ENCODE measurements around the gene DCP1A.

The DCP1A gene

GRCh38 chr3:53258600-53259426 lies 88.5 kb downstream of the DCP1A start:
- no peak for TF ChIP-seq CTCF (IDR thresholded peaks at IDR 0.05; ENCODE audit: low read depth, low read length)
- DNase-seq (ENCODE audit: extremely low read depth, low read depth): no peak

- TF ChIP-seq CTCF (IDR thresholded peaks at IDR 0.05; ENCODE audit: low read depth, low read length): no peak
- DNase-seq (ENCODE audit: extremely low read depth, low read depth): no peak
Observed at GRCh38 chr3:53257465-53257864, 89.9 kb downstream of the DCP1A start.

GRCh38 chr3:53256704-53257055 lies 90.7 kb downstream of the DCP1A start:
- no peak for DNase-seq (ENCODE audit: extremely low read depth, low read depth)
- no peak for TF ChIP-seq CTCF (IDR thresholded peaks at IDR 0.05; ENCODE audit: low read depth, low read length)

- DNase-seq (ENCODE audit: extremely low read depth, low read depth): peak; percentile 71
- TF ChIP-seq CTCF (IDR thresholded peaks at IDR 0.05; ENCODE audit: low read depth, low read length): no peak
Observed at GRCh38 chr3:53255775-53256703, 91.3 kb downstream of the DCP1A start, which contains the start of gene TKT. Gene TKT (minus strand): TSS chr3:53256022. CDS start chr3:53255942, 80 bp downstream.

- no peak for DNase-seq (ENCODE audit: extremely low read depth, low read depth)
- TF ChIP-seq CTCF (IDR thresholded peaks at IDR 0.05; ENCODE audit: low read depth, low read length): no peak
Observed at GRCh38 chr3:53255423-53255774, 91.9 kb downstream of the DCP1A start.

GRCh38 chr3:53254509-53255422 lies 92.6 kb downstream of the DCP1A start:
- TF ChIP-seq CTCF (IDR thresholded peaks at IDR 0.05; ENCODE audit: low read depth, low read length): no peak
- no peak for DNase-seq (ENCODE audit: extremely low read depth, low read depth)

All from AG09319 (cell line).